HCT116 (cell line): ENCODE measurements around the gene HMCN2. TPM values are rescaled to one million over a fixed set of nuclear protein-coding genes. Genes with fewer than 3 reads are reported as not detected.

Source experiments
- ATAC-seq: fragments of 200-7000 bp; cut with Tn5 transposase; 2 replicates; pipeline ENCODE4 v1.9.1; 2020; ENCODE audit warnings: mild to moderate bottlenecking, moderate library complexity
- BruUV-seq: library from RNA; stranded (reverse); fragments of 400-500 nt; replicated peaks from 2 replicates; lab custom pipeline; 2021; lab: Mats Ljungman, UMichigan
- CTCF ChIA-PET: fragments of 300-600 bp; sonication (Branson Sonifier 250); formaldehyde crosslinking; loops from one replicate; lab custom pipeline; 2021; ENCODE audit warnings: antibody characterized with exemption; lab: Charles Lee
- POLR2A ChIA-PET: fragments of 300-600, 350-600 bp; sonication (Branson Sonifier 250); formaldehyde crosslinking; loops from one replicate; lab custom pipeline; 2021; ENCODE audit warnings: antibody characterized with exemption; lab: Charles Lee
- RAD21 ChIA-PET, 2 experiments: fragments of 300-600 bp; sonication (Branson Sonifier 250); formaldehyde crosslinking; loops; one replicate each; lab custom pipeline; 2023; ENCODE audit warnings: low total read pairs in 2 of 2; ENCODE audit not compliant: uncharacterized antibody in 2 of 2, unreplicated experiment in 2 of 2, low non-redundant PET in 1 of 2; lab: Charles Lee
- DNase-seq: peaks from one replicate; pipeline ENCODE4 v3.0.0-alpha.2; 2010; ENCODE audit warnings: low read depth, low spot score
- H2AFZ ChIP-seq: fragments of 200-600 bp; shearing (Covaris generic), sonication (generic); 2 replicates; pipeline ENCODE4 v1.6.1; 2017; ENCODE audit warnings: low read depth, mixed run types, mixed read lengths, antibody characterized with exemption, low read length; ENCODE audit not compliant: poor library complexity, severe bottlenecking
- H3K27ac ChIP-seq: 2 replicates; pipeline ENCODE4 v1.5.1; 2012; ENCODE audit warnings: low read depth, low read length
- H3K27me3 ChIP-seq: fragments of 200-600 bp; sonication (generic); 2 replicates; pipeline ENCODE4 v1.6.1; 2016; ENCODE audit warnings: mixed run types, low read length, mixed read lengths; ENCODE audit not compliant: insufficient read depth
- H3K36me3 ChIP-seq, 2 experiments: fragments of 200-500 bp in 1 of 2; fragments of 200-600 bp in 1 of 2; sonication (Bioruptor generic) in 1 of 2; sonication (generic) in 1 of 2; 2 replicates each; pipeline versions ENCODE4 v1.5.1 to v1.6.1; 2014 to 2016; ENCODE audit warnings: low read length in 2 of 2, inconsistent platforms in 1 of 2, mixed read lengths in 1 of 2, mixed run types in 1 of 2; ENCODE audit not compliant: insufficient read depth in 2 of 2, control insufficient read depth in 1 of 2
- H3K4me1 ChIP-seq, 2 experiments: fragments of 200-600 bp in 1 of 2; sonication (generic) in 1 of 2; 2 replicates each; pipeline versions ENCODE4 v1.5.1 to v1.6.1; 2012 to 2017; ENCODE audit warnings: low read length in 2 of 2, inconsistent platforms in 1 of 2, mild to moderate bottlenecking in 1 of 2, mixed read lengths in 1 of 2, mixed run types in 1 of 2, moderate library complexity in 1 of 2; ENCODE audit not compliant: insufficient read depth in 2 of 2, control insufficient read depth in 1 of 2
- H3K4me2 ChIP-seq: fragments of 200-600 bp; sonication (generic); 2 replicates; pipeline ENCODE4 v1.6.1; 2017; ENCODE audit warnings: mixed run types, low read length, mixed read lengths
- H3K4me3 ChIP-seq, 2 experiments: fragments of 200-600 bp in 1 of 2; sonication (generic) in 1 of 2; replicated peaks in 1 of 2; 2 replicates each; pipeline ENCODE4 v1.5.1; 2011 to 2016; ENCODE audit warnings: low read length in 2 of 2, control low read depth in 1 of 2, low read depth in 1 of 2, mild to moderate bottlenecking in 1 of 2, mixed read lengths in 1 of 2, mixed run types in 1 of 2
- H3K79me2 ChIP-seq: fragments of 200-600 bp; sonication (generic); 2 replicates; pipeline ENCODE4 v1.6.1; 2017; ENCODE audit warnings: mild to moderate bottlenecking, mixed run types, low read length, moderate library complexity, mixed read lengths; ENCODE audit not compliant: insufficient read depth
- H3K9ac ChIP-seq: fragments of 200-600 bp; sonication (generic); 2 replicates; pipeline ENCODE4 v1.6.1; 2016; ENCODE audit warnings: low read length, mixed read lengths
- H3K9me2 ChIP-seq: fragments of 200-600 bp; sonication (generic), shearing (Covaris generic); 2 replicates; pipeline ENCODE4 v1.6.1; 2017; ENCODE audit warnings: mixed run types, mild to moderate bottlenecking, moderate library complexity; ENCODE audit not compliant: insufficient read depth
- H3K9me3 ChIP-seq, 2 experiments: fragments of 200-500 bp in 1 of 2; fragments of 200-600 bp in 1 of 2; sonication (Bioruptor generic) in 1 of 2; sonication (generic) in 1 of 2; 2 replicates each; pipeline ENCODE4 v1.6.1; 2014 to 2017; ENCODE audit warnings: low read length in 2 of 2, mixed read lengths in 2 of 2, inconsistent platforms in 1 of 2, low read depth in 1 of 2, mild to moderate bottlenecking in 1 of 2, mixed run types in 1 of 2, moderate library complexity in 1 of 2; ENCODE audit not compliant: control insufficient read depth in 1 of 2, insufficient read depth in 1 of 2
- H4K20me1 ChIP-seq: fragments of 200-600 bp; sonication (generic), shearing (Covaris generic); 2 replicates; pipeline ENCODE4 v1.6.1; 2017; ENCODE audit warnings: mixed run types, mild to moderate bottlenecking, moderate library complexity; ENCODE audit not compliant: insufficient read depth
- ATF3 ChIP-seq: IDR thresholded peaks from 2 replicates; pipeline ENCODE4 v1.6.1; 2012
- CBX3 ChIP-seq: IDR thresholded peaks from 2 replicates; pipeline ENCODE4 v1.6.1; 2012; ENCODE audit warnings: low read depth
- EGR1 ChIP-seq: IDR thresholded peaks from 2 replicates; pipeline ENCODE4 v1.6.1; 2012; ENCODE audit warnings: low read depth
- EZH2 ChIP-seq: fragments of 200-600 bp; sonication (generic); IDR thresholded peaks from 2 replicates; pipeline ENCODE4 v1.6.1; 2017; ENCODE audit warnings: antibody characterized with exemption, mixed run types
- EZH2phosphoT487 ChIP-seq: fragments of 200-600 bp; IDR thresholded peaks from 2 replicates; pipeline ENCODE4 v1.6.1; 2018; ENCODE audit warnings: antibody characterized with exemption, borderline replicate concordance
- FOSL1 ChIP-seq: IDR thresholded peaks from 2 replicates; pipeline ENCODE4 v1.6.1; 2012; ENCODE audit warnings: low read depth
- JUND ChIP-seq: IDR thresholded peaks from 2 replicates; pipeline ENCODE4 v1.6.1; 2012
- MAX ChIP-seq: IDR thresholded peaks from 2 replicates; pipeline ENCODE4 v1.6.1; 2012
- POLR2A ChIP-seq: IDR thresholded peaks from 2 replicates; pipeline ENCODE4 v1.7.0; 2011; ENCODE audit warnings: borderline replicate concordance; ENCODE audit not compliant: insufficient read depth, insufficient read length; ENCODE audit errors: extremely low read depth
- RAD21 ChIP-seq: IDR thresholded peaks from 2 replicates; pipeline ENCODE4 v1.6.1; 2012; ENCODE audit warnings: low read depth, mild to moderate bottlenecking
- SIN3A ChIP-seq: IDR thresholded peaks from 2 replicates; pipeline ENCODE4 v1.6.1; 2012; ENCODE audit warnings: low read depth
- SP1 ChIP-seq: IDR thresholded peaks from 2 replicates; pipeline ENCODE4 v1.6.1; 2012; ENCODE audit warnings: low read depth
- SRF ChIP-seq: IDR thresholded peaks from 2 replicates; pipeline ENCODE4 v1.6.1; 2012; ENCODE audit warnings: low read depth
- TCF7L2 ChIP-seq: IDR thresholded peaks from 2 replicates; pipeline ENCODE4 v1.7.0; 2011; ENCODE audit warnings: borderline replicate concordance, inconsistent platforms; ENCODE audit not compliant: insufficient read depth, insufficient read length; ENCODE audit errors: extremely low read depth
- YY1 ChIP-seq: IDR thresholded peaks from 2 replicates; pipeline ENCODE4 v1.6.1; 2011; ENCODE audit warnings: low read length, low read depth, moderate library complexity, mild to moderate bottlenecking; ENCODE audit not compliant: insufficient replicate concordance; ENCODE audit errors: extremely low read depth
- ZBTB33 ChIP-seq: IDR thresholded peaks from 2 replicates; pipeline ENCODE4 v1.6.1; 2011; ENCODE audit warnings: mild to moderate bottlenecking, low read length, moderate library complexity; ENCODE audit not compliant: insufficient replicate concordance; ENCODE audit errors: extremely low read depth
- ZFX ChIP-seq: fragments of 450-650 bp; IDR thresholded peaks from 2 replicates; pipeline ENCODE4 v1.6.1; 2017
- ZNF274 ChIP-seq: fragments of 200-500 bp; sonication (Bioruptor generic); IDR thresholded peaks from 2 replicates; pipeline ENCODE4 v1.6.1; 2014; ENCODE audit warnings: mild to moderate bottlenecking, low read depth, low read length, inconsistent platforms
- intact Hi-C: fragments of 100-400 bp; cut with micrococcal nuclease; formaldehyde crosslinking; loops from 2 replicates; pipeline ENCODE4 v1.10.0; 2022
- total RNA-seq: library from RNA; stranded (reverse); gene quantifications from one replicate; pipeline ENCODE4 v1.2.1, GENCODE V29; 2021; ENCODE audit not compliant: unreplicated experiment
- TF ChIP-seq, protein P1 (sequence below), 3 experiments: fragments of 200-600 bp in 1 of 3; sonication (generic) in 1 of 3; IDR thresholded peaks in 2 of 3; conservative IDR thresholded peaks in 1 of 3; 2 replicates each; pipeline ENCODE4 v1.5.1; 2012 to 2017; ENCODE audit warnings: low read depth in 2 of 3, low read length in 2 of 3, antibody characterized with exemption in 1 of 3, borderline replicate concordance in 1 of 3, control low read depth in 1 of 3, mild to moderate bottlenecking in 1 of 3, mixed read lengths in 1 of 3, mixed run types in 1 of 3, moderate library complexity in 1 of 3; ENCODE audit not compliant: insufficient read depth in 1 of 3

Gene HMCN2
- total RNA-seq, 1 experiment from 2014 or later, result 0.22 TPM

DNA sequence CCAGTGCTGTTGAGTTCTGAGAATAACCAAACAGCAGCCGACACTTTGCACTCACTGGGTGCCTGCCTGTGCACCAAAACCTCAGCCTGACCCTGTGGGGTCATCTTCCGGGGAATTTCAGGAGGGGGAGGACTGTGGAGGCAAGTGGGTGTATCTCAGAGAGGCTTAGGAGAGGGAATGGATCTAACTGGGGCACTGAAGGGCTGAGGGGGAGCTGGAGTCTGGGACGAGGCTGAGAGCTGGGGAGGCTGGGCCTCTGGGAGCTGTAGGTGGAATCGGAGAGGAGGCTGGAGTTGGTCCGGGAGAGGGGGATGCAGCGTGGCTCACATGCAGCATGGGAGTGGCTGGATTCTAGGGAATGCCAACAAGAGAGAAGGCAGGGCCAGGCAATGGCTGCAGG, 164.3 kb downstream of the HMCN2 start (continued):
- no peak for TF ChIP-seq MAX
- TF ChIP-seq, all 23 proteins: peak for 0

- CTCF ChIA-PET, result no interaction called here
- Histone ChIP-seq H3K4me2 (no peak overlapping the region), H3K27ac (no peak overlapping the region), H3K36me3 (no peaks in the 10 kb centered on the region), H3K9me3 (no peaks in the 10 kb centered on the region)
- TF ChIP-seq, protein P1, sequence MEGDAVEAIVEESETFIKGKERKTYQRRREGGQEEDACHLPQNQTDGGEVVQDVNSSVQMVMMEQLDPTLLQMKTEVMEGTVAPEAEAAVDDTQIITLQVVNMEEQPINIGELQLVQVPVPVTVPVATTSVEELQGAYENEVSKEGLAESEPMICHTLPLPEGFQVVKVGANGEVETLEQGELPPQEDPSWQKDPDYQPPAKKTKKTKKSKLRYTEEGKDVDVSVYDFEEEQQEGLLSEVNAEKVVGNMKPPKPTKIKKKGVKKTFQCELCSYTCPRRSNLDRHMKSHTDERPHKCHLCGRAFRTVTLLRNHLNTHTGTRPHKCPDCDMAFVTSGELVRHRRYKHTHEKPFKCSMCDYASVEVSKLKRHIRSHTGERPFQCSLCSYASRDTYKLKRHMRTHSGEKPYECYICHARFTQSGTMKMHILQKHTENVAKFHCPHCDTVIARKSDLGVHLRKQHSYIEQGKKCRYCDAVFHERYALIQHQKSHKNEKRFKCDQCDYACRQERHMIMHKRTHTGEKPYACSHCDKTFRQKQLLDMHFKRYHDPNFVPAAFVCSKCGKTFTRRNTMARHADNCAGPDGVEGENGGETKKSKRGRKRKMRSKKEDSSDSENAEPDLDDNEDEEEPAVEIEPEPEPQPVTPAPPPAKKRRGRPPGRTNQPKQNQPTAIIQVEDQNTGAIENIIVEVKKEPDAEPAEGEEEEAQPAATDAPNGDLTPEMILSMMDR (IDR thresholded peaks at IDR 0.05 in 2 of 3, conservative IDR thresholded peaks at IDR 0.05 in 1 of 3; ENCODE audit: borderline replicate concordance in 1 of 3, insufficient read depth in 1 of 3, low read depth in 2 of 3, low read length in 2 of 3), result no peak
- TF ChIP-seq TCF7L2 (no peak), JUND (no peak), SRF (no peak), SP1 (no peak), CBX3 (no peak), EZH2phosphoT487 (no peak), ZFX (no peak), SIN3A (no peak), ZBTB33 (no peak), MAX (no peak), POLR2A (no peak), RAD21 (no peak), EZH2 (no peak), ATF3 (no peak), FOSL1 (no peak), EGR1 (no peak), YY1 (no peak), ZNF274 (no peak)
- TF ChIP-seq, all 23 proteins: peak for 0
- Histone ChIP-seq H2AFZ (no peak overlapping the region), H3K4me1 (peaks cover 13 to 19% of the 10 kb centered on the region in 2 experiments), H3K79me2 (no peaks in the 10 kb centered on the region), H3K9ac (no peak overlapping the region), H3K9me2 (no peaks in the 10 kb centered on the region), H3K4me3 (no peak overlapping the region), H3K27me3 (no peaks in the 10 kb centered on the region), H4K20me1 (no peaks in the 10 kb centered on the region)
- POLR2A ChIA-PET, result no interaction called here
- no peak for DNase-seq
- no peak for ATAC-seq
- intact Hi-C loops, result no loop called here
- no TSS peak for BruUV-seq
- RAD21 ChIA-PET, result no interaction called here
Measured at GRCh38 chr9:130430232-130430631, 164.7 kb downstream of the HMCN2 start.
